Measurements from ENCODE around the gene ZNF10.

ZNF10 gene

DNA sequence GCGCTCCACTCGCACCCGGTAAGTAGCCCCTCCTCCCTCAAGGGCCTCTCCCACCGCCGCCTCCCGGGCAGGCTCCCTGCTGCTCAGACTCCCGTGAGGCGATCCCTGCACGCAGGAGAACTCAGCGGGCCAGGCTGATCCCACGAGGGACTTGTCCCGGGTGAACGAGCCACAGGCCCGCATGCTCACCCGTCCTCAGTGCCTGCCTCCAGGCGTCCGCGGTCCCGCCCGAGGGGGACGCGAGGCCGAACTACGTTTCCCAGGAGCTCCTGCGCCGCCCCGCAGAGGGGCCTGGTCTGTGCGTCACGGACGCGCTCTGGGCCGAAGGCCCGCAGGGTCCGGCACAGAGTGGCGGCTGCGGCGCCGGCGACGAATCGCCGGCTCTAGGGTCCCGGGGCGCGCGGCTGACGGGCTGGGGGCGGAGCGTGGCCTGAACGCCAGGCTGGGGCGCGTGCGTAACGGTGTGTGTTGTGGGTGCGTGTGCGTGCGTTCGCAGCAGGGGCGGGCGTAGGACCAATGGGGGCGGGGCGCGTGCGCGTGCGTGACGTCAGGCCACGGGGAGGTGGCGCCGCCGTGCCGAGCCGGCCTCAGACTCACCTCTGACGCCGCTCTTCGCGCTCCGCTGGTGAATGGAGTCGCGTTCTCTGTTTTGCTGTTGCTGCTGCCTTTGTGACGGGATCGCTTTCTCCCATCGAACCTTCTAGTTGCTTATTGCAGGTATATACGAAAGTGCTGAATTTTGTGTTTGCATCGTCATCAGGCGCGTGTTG, at the start of gene ZNF10, which contains the start of gene ZNF891:
ZNF10 (plus strand) TSS at position 590 of the 770 bp plus-strand sequence. CDS start 13,866 bp downstream, outside the sequence.
ZNF891 (minus strand) TSS at position 237 of the 770 bp plus-strand sequence. CDS start 8,356 bp downstream, outside the sequence.
- DNase-seq: peak; percentile 98

DNA sequence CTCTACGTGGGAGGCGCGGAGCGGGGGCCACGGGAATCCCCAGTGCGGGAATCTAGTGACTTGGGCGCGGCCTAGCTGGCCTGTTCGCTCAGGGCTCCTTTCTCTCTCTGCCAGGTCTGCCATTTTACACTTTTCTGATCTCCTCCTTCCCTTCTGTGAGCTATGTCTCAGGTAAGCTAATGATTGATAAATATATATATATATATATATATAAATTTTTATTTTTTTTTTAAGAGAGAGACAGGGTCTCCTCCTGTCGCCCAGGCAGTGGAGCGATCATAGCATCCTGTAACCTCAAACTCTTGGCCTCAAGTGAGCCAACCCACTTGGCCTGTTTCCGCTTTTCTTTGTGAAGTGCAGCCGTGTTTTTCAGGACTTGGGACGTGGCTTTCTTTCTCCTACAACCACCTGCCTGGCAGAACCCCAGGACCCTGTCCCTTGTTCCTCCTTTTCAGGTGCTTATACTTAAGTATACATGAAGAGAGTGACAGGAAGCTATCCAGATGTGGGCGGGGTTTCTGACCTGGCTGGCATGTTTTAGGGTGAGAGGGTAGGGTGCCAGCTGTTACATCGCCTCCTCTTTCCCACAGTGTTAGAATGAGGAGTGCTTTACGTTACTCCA, 49.2 kb upstream of the ZNF10 start:
- no peak for DNase-seq

- no peak for DNase-seq
Observed at GRCh38 chr12:133083345-133083744, 47.1 kb upstream of the ZNF10 start.

GRCh38 chr12:133105620-133106019, 24.8 kb upstream of the ZNF10 start:
- DNase-seq: no peak

- no peak for DNase-seq
Observed at GRCh38 chr12:133106253-133106652, 24.2 kb upstream of the ZNF10 start.

DNA sequence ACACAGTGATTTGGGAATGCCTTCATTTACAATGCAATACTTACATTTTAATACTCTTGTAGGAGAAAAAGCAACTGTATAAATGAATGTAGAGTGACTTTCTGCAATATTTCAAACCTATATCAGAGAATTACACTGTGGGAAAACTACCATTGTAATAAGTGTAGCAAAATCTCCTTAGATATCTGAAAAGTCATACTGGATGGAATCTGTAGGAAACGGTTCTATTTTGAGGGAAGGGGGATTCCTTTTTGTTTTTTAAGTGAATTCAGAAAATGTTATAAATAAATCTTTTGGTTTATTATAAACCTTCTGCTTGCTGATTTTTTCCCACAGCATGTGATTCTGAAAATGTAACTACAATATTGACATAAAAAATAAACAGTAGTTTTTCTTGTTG, 23.3 kb upstream of the ZNF10 start:
- DNase-seq: no peak

- no peak for DNase-seq
Observed at GRCh38 chr12:133108150-133108549, 22.3 kb upstream of the ZNF10 start.

DNA sequence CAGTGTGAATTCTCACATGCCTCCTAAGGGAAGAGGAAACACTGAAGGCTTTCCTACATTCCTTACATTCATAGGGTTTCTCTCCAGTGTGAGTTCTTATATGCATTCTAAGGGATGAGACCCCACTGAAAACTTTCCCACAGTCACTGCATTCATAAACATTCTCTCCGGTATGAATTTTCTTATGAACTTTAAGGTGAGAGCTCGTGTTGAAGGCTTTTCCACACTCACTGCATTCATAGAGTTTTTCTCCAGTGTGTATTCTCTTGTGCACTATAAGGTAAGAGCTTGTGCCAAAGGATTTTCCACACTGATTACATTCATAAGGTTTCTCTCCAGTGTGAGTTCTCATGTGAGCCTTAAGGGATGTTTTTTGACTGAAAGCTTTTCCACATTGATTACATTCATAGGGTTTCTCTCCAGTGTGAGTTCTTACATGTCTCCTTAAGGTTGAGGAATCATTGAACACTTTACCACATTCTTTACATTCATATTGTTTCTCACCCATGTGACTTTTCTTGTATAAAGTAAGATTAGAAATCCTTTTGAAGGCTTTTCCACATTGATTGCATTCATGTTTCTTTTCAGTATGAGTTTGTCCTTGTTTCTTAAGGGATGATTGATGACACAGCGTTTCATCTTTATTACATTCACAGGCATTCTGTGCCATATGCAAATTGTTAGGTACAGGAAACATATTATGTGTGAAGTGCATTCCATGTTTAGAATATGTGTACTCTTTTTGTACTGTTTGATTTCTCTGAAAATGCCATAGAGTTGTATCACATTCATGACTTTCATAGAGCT, 9.8 kb upstream of the ZNF10 start:
- DNase-seq: no peak

GRCh38 chr12:133124674-133125073, 5.8 kb upstream of the ZNF10 start:
- DNase-seq: no peak

DNA sequence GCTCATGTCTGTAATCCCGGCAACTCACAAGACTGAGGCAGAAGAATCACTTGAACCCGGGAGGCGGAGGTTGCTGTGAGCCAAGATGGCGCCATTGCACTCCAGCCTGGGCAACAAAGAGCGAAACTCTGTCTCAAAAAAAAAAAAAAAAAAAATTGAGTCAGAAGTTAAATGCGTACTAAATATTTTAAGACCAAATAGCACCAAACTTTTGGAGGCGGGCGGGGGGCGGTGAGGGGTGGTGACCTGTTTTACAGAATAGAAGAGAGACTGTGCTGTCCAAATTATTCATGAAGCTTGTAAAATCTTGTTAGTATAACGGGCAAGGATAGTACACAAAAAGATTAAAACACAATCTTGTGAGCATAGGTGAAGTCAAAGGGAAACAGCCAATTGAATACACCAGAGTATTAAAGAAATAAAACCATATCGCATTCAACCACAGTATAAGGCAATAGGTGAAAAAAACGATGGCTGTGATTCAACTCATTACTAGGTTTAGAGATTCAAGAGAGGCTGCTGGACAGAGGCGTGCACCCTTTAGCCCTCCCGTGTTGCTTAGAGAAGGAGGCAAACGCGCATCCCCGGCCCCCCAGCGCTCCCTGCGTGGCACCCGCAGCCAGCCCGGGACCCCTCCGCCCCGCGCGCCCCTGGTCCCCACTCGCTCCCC, 924 bp upstream of the ZNF10 start:
- DNase-seq: no peak

DNA sequence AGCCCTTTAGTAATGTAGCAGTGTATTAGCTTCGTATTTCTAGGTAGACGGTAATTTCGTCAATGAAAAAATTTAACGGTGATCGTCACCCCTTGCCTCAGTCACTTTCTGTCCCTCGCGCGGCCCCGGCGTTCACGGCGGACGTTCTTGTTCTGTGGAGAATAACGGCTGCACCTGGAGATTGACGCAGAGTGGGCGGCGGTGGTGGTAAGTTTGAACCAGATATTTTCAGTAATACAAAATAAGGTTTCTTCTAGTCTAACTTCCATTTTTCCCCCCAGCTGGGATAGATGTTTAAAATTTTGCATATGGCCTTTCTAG, 341 bp downstream of the ZNF10 start:
- DNase-seq: no peak

GRCh38 chr12:133135747-133136146, 5.3 kb downstream of the ZNF10 start:
- DNase-seq: no peak

DNA sequence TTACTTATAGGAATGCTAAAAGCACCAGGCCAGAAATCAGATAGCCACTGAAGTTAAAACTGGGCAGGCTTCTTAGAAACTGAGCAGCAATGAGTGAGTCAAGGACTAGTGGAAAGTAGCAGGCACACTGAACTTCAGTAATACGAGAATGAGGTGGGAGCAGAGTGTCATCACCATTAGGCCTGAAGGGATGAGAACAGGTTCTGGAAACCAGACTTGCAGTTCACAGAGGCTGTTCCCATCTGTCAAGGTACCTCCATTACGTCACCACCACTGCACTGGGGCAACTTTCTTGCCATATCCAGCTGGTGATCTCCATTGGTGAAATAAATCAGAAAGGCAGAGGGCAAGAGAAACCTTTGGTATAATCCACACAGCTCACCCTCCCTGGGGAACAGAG, 15.6 kb downstream of the ZNF10 start:
- DNase-seq: no peak

GRCh38 chr12:133156125-133156690, 25.8 kb downstream of the ZNF10 start:
- DNase-seq: no peak

- DNase-seq: no peak
Observed at GRCh38 chr12:133165776-133166175, 35.3 kb downstream of the ZNF10 start.

DNA sequence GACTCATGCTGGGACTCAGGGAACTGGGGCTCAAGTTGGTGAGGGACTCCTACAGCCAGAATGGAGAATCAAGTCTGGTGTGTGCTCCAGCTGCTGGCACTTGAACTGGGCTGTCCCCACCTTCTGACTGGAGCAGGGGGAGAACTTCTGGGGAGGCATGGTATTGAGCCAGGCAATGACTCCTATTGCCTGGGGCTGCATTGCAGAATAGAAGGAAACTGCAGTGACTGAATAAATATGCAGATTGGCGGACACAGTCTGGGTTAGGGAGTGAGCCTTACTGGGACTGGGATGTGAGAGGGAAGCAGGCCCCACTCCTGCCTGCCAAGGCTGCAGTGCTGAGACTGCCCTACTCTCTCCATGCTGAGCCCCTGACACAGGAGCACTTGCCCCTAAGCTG, 42.1 kb downstream of the ZNF10 start:
- no peak for DNase-seq

DNA sequence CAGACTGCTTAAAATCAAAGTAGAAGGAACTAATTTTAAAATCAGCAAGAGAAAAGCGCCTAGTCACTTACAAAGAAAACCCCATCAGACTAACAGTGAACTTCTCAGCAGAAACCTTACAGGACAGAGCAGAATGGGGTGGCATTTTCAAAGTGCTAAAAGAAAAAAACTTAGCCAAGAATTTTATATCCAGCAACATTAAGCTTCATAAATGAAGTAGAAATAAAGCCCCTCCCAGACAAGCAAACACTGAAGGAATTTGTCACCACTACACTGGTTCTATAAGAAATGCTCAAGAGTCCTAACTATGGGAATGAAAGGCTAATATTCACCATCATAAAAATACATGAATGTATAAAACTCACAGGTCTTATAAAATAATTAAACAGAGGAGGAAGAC, 44.5 kb downstream of the ZNF10 start:
- no peak for DNase-seq

- no peak for DNase-seq
Observed at GRCh38 chr12:133180669-133181068, 50.2 kb downstream of the ZNF10 start.

DNA sequence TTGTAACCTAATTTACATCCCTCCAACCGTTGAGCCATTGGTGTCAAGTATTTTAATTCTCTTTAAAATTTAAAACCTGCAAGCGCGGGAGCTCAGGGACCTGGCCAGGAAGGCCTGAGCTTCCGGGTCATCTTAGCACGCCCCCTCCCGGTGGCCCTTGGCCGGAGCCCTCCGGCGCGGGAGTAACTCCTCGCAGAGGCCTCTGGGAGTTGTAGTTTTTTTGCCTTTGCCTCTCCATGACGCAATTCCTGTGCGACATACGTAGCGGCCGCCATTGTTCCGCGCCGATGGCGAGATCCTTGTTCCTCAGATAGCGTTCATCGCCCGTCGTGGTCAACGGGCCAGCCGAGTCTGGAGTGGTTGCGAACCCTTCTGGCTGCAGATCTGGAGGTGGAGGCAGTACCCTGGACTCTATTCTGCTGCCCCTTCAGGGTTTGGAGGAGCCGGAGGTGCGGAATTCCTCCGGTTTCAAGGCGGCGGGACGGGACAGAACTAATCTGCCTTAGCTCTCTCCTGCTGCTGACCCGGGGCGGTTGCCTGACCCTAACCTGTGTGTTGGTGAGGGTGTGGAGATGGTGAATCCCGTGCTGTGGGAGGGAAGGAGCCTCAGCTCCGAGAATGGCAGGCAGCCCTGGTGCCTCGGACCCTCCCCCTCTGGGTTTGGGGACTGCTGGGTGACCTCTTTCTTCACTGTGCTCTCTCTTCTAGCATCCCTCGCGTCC, 51.0 kb downstream of the ZNF10 start, which contains the start of gene ZNF268:
ZNF268 (plus strand) TSS at position 258 of the 722 bp plus-strand sequence. CDS start 503 bp downstream, outside the sequence.
- peak; percentile 88 for DNase-seq

DNA sequence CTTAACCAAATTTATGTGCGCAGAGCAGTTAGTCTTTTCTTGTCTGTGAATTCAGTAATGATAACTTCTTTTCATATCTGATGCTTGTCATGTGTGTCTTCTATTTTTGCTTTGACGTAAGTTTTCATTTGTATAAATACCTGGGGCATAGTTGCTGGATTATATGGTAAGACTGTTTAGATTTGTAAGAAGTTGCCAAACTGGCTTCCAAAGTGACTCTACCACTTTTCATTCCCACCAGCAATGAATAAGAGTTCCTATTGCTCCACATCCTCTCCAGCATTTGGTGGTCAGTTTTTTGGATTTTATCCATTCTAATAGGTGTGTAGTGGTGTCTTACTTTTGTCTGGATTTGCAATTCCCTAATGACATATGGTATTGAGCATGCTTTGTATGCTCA, 59.7 kb downstream of the ZNF10 start:
- DNase-seq: no peak

- no peak for DNase-seq
Observed at GRCh38 chr12:133192847-133193246, 62.4 kb downstream of the ZNF10 start.

GRCh38 chr12:133201888-133202287, 71.5 kb downstream of the ZNF10 start:
- no peak for DNase-seq
